C1 segment of cervical spinal cord (tissue), 14 donors: ENCODE results near the gene HIP1R.

Experiments used
- DNase-seq, 14 donors: peaks; one replicate each; lab custom pipeline; 2025; lab: John Stamatoyannopoulos, UW

Gene HIP1R

DNA sequence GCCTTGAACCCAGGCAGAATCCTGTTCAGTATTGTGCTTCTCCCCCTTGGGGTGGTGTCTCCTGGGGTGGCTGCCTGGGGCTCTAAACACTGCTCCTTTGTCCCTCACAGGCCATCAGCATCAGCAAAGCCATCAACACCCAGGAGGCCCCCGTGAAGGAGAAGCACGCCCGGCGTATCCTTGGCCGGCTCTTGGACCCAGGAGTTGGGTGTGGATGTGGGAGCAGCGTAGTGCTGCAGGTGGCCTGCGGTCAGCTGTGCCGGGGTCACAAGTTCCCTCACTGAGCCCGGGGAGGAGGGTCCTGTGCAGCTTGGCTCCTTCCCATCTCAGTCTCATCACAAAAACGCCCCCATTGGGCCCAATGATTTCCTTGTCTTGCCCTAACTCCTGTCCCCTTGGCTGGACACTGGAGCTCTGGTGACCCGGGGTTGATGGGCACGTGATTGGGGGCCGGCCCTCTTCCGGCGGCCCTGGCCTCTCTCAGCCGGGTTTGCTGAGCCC lies 12.7 kb downstream of the HIP1R start:
- DNase-seq = peak in 7 of 14 donors; percentile 36 to 57 (median 53)

DNA sequence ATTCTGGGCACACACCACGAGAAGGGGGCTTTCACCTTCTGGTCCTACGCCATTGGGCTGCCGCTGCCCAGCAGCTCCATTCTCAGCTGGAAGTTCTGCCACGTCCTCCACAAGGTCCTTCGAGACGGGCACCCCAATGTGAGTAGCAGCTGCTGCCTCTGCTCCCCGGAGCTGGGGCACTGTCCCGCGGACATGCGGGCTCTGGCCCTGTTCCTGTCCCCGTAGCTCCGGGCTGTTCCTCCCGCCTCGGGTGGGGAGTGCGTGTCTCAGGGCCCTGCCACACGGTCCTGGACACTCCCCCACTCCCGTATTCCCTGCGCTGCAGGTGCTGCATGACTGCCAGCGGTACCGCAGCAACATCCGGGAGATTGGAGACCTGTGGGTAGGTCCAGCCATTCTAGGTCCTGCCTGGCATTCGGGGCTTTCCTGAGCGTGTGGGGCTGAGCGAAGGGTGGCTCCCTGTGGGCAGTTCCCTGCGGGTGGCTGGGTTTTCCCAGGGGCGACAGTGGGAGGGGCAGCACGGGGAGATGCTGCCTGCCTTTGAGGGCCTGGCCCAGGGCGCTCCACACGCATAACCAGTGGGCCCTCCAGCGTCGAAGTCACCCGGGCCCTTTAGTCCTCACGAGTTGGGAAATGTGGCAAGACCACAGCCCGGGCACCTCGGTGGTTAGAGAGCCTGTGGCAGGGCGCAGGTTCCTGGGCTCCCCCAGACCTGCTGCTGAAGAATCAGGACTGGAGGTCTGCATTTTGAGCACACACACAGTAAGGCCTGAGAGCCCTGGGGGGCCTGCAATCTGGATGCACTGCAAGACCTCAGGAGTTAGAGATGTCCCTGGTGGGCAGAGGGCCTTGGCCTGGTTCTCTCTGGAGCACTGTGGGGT lies 13.5 kb downstream of the HIP1R start:
- peak in 3 of 14 donors; percentile 50 to 55 (median 54) for DNase-seq

DNA sequence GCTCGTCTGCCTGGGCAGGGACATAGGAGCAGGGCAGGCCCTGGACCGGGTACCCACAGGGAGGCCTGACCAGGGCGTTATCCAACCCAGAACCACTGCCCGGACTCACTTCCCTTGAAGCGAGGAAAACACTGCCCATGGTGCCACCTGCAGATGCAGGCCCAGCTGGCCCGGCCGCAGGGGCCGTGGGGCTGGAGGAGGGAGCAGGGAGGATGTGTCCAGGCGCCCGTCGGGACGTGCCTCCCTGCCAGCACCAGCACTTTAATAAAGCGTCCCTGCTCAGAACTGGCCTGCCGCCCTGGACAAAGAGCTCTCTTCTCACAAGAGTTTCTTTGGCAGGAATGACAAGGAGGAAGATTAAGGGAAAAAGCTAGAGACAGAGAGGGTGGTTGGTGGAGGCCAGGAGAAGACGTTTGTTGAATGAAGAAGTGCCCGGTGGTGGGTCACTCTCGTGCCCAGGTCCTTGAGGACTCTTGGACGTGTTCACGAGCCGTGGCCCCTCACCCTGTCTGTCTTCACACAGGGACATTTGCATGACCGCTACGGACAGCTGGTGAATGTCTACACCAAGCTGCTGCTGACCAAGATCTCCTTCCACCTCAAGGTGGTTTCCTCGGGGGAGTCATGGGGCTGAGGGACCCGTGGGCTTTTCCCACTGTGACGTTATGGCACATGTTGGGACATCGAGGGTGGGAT lies 14.2 kb downstream of the HIP1R start:
- peak in 12 of 14 donors; percentile 30 to 81 (median 62) for DNase-seq

DNA sequence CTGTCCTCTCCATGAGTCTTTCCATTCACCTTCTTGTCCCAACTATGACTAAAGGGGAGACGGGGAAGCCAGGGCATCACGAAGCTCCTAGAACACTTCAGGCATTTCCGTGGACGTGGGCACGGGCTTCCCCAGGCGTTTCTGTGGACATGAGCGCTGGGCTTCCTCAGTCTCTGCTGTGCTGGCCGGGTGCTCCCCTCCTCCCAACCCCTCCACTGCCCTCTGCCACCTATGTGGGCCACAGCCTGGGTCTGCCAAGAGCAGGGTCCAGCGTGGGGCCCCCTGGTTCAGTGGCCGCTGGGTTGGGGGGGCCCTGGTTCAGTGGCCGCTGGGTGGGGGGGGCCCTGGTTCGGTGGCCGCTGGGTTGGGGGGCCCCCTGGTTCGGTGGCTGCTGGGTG lies 14.8 kb downstream of the HIP1R start:
- DNase-seq = no peak

DNA sequence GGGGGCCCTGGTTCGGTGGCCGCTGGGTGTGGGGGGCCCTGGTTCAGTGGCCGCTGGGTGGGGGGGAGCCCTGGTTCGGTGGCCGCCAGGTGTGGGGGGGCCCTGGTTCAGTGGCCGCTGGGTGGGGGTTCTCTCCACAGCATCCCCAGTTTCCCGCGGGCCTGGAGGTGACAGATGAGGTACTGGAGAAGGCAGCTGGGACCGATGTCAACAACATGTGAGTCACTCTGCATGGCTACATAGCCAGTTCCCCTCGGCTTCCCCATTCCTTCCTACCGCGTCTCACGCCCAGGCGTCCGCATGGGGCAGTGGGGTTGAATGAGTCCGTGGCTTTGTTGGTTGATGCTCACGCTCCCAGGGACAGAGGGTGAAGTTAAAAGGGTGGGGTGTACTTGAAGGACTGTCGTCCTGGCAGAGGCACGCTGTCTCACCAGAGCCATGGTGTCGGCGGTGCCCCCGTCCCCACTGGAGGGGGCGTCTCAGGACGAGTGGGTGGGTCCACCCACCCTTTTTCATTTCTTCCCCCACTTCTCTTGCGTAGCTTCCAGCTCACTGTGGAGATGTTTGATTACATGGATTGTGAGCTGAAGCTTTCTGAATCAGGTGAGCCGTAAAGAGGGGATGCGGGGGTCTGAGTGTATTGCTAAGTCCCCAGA lies 15.6 kb downstream of the HIP1R start:
- DNase-seq = peak in 2 of 14 donors; percentile 24 to 52

DNA sequence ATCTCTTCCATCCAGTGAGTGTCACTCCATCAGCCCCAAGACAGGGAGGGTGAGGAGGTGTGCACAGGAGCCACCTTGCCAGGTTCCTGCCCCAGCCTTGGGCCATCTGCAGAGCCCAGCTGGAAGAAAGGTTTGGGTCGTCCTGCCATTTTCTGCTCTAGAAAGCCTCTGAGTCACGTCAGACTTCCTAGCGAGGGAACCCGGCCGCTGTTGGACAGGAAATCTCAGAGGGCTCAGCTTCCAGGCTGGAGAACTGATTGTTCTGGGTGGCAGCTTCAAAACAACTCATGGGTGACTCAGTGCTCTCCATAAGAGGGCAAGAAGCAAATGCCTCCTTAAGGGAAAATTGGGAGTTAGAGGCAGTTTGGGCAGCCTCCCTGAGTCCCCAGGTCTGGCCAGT lies 16.6 kb downstream of the HIP1R start:
- peak in 3 of 14 donors; percentile 29 to 65 (median 63) for DNase-seq

DNA sequence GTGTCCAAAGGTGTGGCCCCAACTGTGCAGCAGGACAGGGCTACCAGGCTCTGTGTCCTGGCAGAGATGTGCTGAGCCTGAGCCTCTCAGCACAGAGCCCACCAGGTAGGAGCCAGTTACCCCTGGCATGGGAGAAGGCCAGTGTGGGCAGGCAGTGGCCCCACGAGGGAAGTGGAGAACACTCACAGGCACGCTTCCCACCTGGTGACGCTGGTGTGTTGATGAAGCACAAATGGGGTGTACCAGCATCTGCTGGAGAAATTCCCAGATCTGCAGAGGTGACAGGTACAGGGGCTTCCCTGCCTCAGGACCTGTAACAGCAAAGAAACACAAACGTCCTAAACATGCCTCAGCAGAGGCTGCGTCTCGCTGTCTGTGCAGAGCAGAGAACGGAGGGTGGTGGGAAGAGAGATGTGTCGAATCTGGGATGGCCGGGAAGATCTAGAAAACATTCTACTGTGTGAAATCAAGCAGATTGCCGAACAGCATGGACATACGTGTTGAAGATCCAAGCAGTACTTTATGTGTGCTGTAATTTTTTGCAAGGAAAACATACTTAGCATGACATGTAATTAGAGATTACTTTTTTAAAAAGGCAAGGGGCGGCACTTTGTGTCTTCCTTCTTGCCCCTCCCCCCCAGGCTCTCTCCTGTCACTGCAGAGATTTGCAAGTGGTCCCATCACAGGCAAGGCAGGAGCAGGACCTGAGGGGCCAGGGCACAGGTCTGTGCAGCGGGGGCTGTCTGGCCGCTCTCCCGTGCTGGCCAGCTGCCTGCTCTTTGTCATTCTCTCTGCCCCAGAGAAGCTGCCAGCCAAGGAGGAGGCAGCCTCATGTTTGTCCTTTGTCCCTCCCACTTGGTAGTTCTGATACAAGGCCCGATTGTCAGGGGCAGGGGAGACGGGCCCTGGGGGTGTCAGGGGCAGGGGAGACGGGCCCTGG lies 17.3 kb downstream of the HIP1R start:
- DNase-seq = peak in 12 of 14 donors; percentile 21 to 80 (median 52)

DNA sequence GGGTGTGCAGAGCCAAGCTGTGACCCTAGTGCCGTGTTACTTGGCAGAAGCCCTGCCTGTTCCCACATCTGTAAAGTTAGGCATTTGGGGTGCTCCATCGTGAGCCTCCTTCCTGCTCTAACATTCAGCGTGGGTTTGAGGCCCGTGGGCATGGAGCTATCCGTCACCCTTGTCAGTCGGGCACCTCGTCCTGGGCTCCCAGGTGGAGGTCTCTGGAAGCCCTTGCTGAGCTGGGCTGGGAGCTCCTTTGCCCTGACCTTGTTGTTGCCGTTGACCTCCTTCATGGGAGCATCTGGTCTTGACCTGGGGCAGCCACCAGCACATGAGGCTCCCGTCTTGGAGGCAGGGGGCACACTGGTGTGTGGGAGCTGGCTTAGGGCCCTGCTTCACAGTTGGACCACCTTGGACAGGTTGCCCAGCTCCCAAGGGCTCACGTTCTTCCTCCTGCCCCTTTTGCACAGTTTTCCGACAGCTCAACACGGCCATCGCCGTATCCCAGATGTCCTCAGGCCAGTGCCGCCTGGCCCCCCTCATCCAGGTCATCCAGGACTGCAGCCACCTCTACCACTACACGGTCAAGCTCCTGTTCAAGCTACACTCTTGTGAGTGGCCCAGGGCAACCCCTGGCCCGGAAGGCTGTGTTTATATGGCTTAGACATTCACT lies 18.5 kb downstream of the HIP1R start:
- DNase-seq = no peak

DNA sequence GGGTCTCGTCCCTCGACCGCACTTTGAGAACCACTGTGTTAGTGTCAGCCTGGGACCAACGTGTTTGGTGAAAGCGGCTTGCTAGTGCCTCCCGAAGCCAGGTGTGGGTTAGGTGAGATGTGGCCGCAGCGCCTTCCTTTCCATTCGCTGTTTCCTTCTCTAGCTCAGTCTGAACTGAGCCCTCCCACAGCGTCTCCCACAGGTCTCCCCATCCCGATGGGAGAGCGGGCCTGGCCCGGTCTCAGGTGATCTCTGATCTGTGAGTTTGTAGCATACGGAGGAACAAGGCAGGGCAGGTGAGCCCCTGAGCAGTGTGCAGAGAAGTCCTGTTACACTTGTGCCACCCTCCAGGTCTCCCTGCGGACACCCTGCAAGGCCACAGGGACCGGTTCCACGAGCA lies 19.3 kb downstream of the HIP1R start:
- no peak for DNase-seq

DNA sequence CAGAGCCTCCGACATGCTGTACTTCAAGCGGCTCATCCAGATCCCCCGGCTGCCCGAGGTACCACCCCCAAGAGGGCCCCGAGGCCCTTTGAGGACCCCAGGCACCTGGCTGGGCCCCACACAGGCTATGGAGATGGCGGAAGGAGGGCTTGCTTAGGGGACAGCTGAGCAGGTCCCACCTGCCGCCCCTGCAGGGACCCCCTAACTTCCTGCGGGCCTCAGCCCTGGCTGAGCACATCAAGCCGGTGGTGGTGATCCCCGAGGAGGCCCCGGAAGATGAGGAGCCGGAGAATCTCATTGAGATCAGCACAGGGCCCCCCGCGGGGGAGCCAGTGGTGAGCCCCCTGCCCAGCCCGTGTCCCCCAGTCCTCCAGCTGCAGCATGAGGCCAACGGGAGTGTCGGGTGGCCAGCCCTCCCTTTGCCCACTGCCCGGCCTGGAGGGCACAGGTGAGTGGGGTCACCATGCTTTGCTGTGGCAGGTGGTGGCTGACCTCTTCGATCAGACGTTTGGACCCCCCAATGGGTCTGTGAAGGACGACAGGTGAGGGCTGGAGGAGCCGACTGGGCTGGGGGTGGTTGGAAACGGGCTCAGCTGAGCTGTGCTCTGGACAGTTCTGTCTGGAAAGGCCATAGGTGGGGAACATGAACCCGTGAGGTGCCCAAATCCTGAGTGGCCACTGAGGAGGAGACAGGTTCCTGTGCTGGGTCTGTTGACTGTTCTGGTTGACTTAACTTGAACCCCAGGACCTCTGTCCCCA lies 20.0 kb downstream of the HIP1R start:
- no peak for DNase-seq

DNA sequence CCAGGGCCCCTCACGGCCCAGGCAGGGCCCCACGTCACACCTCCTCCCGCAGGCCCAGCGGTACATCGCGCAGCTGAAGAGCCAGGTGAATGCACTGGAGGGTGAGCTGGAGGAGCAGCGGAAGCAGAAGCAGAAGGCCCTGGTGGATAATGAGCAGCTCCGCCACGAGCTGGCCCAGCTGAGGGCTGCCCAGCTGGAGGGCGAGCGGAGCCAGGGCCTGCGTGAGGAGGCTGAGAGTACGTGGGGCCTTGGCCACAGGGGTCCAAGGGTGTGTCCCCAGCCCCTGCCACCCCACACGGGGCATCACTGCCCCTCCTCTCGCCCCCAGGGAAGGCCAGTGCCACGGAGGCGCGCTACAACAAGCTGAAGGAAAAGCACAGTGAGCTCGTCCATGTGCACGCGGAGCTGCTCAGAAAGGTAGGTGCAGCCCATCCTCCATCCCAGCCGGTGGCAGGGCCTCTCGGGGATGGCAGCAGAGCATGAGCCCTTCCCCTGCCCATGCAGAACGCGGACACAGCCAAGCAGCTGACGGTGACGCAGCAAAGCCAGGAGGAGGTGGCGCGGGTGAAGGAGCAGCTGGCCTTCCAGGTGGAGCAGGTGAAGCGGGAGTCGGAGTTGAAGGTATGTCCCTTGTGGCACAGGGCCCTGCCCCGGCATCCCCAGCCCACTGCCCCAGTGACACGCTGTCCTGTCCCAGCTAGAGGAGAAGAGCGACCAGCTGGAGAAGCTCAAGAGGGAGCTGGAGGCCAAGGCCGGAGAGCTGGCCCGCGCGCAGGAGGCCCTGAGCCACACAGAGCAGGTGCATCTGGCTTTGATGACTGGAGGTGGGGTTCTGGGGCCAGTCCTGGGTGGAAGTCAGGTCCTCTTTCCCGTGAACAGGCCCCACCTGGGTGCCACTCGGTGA lies 20.9 kb downstream of the HIP1R start:
- no peak for DNase-seq

DNA sequence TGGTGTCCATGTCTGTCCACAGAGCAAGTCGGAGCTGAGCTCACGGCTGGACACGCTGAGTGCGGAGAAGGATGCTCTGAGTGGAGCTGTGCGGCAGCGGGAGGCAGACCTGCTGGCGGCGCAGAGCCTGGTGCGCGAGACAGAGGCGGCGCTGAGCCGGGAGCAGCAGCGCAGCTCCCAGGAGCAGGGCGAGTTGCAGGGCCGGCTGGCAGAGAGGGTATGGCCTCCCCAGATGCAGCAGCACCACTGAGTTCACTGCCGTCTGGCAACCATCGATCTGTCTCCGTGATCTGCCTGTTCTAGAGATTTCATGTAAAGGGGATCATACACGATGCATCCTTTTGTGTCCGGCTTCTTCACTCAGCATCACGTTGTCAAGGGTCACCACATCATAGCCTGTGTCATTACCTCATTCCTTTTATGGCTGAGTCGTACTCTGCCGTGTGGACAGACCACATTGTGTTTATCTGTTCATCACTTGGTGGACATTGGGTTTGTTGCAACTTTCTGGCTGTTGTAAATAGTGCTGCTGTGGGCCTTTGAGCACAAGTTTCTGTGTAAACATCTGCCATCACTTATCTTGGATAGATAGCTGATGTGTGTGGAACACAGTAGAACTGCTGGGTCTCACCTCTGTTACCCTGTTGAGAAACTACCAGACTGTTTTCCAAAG lies 21.9 kb downstream of the HIP1R start:
- no peak for DNase-seq

DNA sequence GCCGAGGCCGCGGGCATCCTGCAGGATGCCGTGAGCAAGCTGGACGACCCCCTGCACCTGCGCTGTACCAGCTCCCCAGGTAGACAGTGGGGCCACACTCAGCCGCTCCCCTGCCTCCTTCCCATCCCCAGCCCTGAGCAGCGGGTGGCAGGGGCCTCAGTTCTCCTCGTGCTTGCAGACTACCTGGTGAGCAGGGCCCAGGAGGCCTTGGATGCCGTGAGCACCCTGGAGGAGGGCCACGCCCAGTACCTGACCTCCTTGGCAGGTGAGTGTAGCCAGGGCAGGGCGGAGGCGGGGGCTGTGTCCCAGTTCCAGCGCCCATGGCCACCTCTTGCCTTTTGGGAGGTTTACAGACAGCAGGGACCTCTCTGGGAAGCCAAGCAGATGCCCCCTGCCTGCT lies 22.9 kb downstream of the HIP1R start:
- no peak for DNase-seq

DNA sequence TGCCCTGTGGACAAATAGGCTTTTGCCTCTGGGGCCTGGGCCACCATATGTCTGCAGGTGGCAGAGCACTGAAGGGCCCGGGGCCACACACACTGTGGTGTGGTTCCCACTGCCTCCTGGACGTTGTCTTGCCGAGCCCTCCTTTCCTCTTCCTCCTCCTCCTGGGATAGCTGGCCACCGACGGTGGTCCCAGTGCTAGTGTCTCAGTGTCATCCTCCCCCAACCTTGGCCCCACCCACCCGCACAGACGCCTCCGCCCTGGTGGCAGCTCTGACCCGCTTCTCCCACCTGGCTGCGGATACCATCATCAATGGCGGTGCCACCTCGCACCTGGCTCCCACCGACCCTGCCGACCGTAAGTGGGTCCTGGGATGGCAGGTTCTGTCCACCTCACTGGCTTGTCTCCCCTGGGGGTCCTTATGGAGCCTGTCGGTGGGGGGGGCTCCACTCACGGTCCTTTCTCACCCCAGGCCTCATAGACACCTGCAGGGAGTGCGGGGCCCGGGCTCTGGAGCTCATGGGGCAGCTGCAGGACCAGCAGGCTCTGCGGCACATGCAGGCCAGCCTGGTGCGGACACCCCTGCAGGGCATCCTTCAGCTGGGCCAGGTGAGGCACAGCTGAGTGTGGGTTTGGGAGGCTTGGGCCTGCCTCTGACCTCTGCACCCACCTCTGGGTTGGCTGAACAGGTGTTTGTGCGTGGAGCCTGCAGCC lies 23.5 kb downstream of the HIP1R start:
- DNase-seq = no peak

DNA sequence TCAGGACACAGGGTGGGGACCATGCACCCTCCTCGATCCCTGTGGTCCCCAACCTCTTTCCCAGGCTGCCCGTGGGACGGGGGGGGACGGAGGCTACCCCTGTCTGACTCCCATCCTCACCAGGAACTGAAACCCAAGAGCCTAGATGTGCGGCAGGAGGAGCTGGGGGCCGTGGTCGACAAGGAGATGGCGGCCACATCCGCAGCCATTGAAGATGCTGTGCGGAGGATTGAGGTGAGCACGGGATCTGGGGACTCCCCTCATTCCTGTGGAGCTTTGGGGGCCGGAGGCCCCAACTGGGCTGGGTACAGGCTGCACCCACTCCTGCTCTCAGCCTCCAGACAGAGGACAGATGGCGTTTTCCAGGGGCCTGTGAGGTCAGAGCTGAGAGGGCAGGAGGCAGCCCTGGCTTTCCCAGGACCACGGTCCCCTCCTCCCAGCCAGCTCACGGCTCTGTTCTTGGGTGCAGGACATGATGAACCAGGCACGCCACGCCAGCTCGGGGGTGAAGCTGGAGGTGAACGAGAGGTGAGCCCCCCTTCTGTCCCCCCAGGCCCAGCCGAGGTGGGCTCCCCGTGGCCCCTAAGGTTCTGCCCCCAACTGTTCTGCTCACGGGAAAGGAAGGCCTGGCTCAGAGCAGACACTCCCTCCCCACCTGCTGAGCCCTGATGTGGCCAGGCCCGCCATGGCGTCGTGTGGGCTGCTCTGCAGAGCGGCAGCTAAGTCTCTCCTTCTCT lies 24.2 kb downstream of the HIP1R start:
- DNase-seq = no peak

DNA sequence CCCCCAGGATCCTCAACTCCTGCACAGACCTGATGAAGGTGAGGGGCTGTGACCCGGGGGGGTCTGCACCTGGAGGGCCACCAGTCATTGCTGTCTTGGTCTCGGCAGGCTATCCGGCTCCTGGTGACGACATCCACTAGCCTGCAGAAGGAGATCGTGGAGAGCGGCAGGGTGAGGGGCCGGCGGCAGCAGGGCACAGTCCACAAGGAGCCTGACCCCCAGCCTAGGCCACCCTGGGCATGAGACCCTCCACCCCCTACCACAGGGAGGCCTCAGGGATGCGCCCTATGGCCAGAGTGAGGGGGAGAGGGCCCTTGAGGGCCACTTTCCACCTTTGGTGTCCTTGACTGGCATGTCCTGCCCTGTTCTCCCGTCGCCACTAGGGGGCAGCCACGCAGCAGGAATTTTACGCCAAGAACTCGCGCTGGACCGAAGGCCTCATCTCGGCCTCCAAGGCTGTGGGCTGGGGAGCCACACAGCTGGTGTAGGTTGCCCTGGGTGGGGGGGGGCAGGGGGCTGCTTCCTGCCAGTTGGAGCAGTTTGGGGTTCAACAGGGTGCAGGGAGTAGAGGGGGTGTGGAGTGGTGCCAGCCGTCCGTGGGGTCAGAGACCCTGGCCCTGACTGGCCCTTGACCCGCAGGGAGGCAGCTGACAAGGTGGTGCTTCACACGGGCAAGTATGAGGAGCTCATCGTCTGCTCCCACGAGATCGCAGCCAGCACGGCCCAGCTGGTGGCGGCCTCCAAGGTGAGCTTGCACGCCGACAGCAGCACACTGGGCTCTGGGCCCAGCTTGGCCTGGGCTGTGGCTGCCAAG lies 25.0 kb downstream of the HIP1R start:
- DNase-seq = peak in 13 of 14 donors; percentile 27 to 87 (median 61)
